Lung (tissue), 12 donors: Measurements from ENCODE around the gene THRSP. TPM values are rescaled to one million over a fixed set of nuclear protein-coding genes. Genes with fewer than 3 reads are reported as not detected.
A peak's percentile ranks its signal among the peaks of the same experiment; 100 is the strongest.
"Not testable (repeated sequence)": the region's sequence is repeated elsewhere in the genome, so short reads cannot be mapped to it uniquely, and the experiment has no call there.

Experiments used
- ATAC-seq: fragments of 200-7000 bp; cut with Tn5 transposase; one replicate; pipeline ENCODE4 v1.9.1; 2020; ENCODE audit warnings: moderate number of reproducible peaks; ENCODE audit not compliant: insufficient read depth, low FRiP score
- DNase-seq, 3 donors: peaks; one replicate each; pipeline ENCODE4 v3.0.0-alpha.2; 2013 to 2017
- H3K27ac ChIP-seq, 2 donors: one replicate each; pipeline ENCODE4 v1.5.1; 2013; ENCODE audit warnings: mild to moderate bottlenecking in 2 of 2, moderate library complexity in 2 of 2, control low read depth in 1 of 2, inconsistent platforms in 1 of 2, low read depth in 1 of 2, low read length in 1 of 2
- H3K27me3 ChIP-seq, 3 donors: one replicate each; pipeline ENCODE4 v1.5.1; 2013; ENCODE audit warnings: low read length in 2 of 3; ENCODE audit not compliant: control insufficient read depth in 3 of 3, insufficient read depth in 3 of 3
- H3K36me3 ChIP-seq, 4 donors: one replicate each; pipeline ENCODE4 v1.5.1; 2013; ENCODE audit warnings: low read length in 4 of 4, mild to moderate bottlenecking in 1 of 4, moderate library complexity in 1 of 4; ENCODE audit not compliant: control insufficient read depth in 4 of 4, insufficient read depth in 4 of 4
- H3K4me1 ChIP-seq, 5 donors: one replicate each; pipeline ENCODE4 v1.5.1; 2013; ENCODE audit warnings: low read length in 5 of 5, mild to moderate bottlenecking in 2 of 5, moderate library complexity in 1 of 5; ENCODE audit not compliant: control insufficient read depth in 5 of 5, insufficient read depth in 5 of 5
- H3K4me3 ChIP-seq: one replicate; pipeline ENCODE4 v1.5.1; 2013; ENCODE audit warnings: mild to moderate bottlenecking, control low read depth, moderate library complexity
- H3K9ac ChIP-seq, 2 donors: one replicate each; pipeline ENCODE4 v1.5.1; 2013; ENCODE audit warnings: low read length in 2 of 2, control low read depth in 1 of 2; ENCODE audit not compliant: insufficient read depth in 1 of 2
- H3K9me3 ChIP-seq, 4 donors: one replicate each; pipeline ENCODE4 v1.5.1; 2013; ENCODE audit warnings: low read length in 3 of 4, mild to moderate bottlenecking in 1 of 4, moderate library complexity in 1 of 4; ENCODE audit not compliant: control insufficient read depth in 4 of 4, insufficient read depth in 3 of 4
- CTCF ChIP-seq: IDR thresholded peaks from 2 replicates; pipeline ENCODE4 v1.5.1; 2012; ENCODE audit warnings: mild to moderate bottlenecking; ENCODE audit errors: control extremely low read depth, extremely low read depth
- WGBS, 2 donors: extraction: QIAGEN DNeasy Blood & Tissue Kit; methylation state at CpG; one replicate each; pipeline ENCODE4 v1.1.7; 2013; 5-methylcytosine and 5-hydroxymethylcytosine counted together
- polyA plus RNA-seq, 2 donors: library from polyadenylated mRNA; stranded (reverse); fragments of 200-250 nt; gene quantifications; one replicate each; pipeline ENCODE4 v1.2.1, GENCODE V29; 2013
- total RNA-seq, 2 donors: library from RNA; depleted of rRNA in 1 of 2; stranded (reverse); fragments of >200 nt in 1 of 2; gene quantifications; one replicate each; pipeline ENCODE4 v1.2.1, GENCODE V29; 2014 to 2021
- donor health status: control.
- donor health status: control.
- donor health status: Bipolar disorder and iron deficiency.
- donor health status: healthy.
- donor health status: DM: yes; HTN: yes; CAD: no.

THRSP gene
- total and polyA plus RNA-seq, 4 donors, result 0.03 to 0.12 TPM; not detected in 2

GRCh38 chr11:78039919-78040671 is 23.6 kb upstream of the THRSP start:
- peak overlapping the region; percentile 53 to 63 for H3K27ac ChIP-seq
- 21 to 22% methylated on average over 7 of the region's 7 CpGs for WGBS, 2 donors
- no peaks in the 10 kb centered on the region for H3K9me3 ChIP-seq
- peak overlapping the region in 1 of 2 donors; percentile 63 for H3K9ac ChIP-seq
- DNase-seq (peak; percentile 79 to 89 (median 85)), ATAC-seq (peak; percentile 45)
- H3K4me3 ChIP-seq, result no peak overlapping the region
- TF ChIP-seq CTCF, result no peak
- peaks cover 0 to 17% (median 5%) of the 10 kb centered on the region in 5 donors for H3K4me1 ChIP-seq
- H3K36me3 ChIP-seq, result no peaks in the 10 kb centered on the region
- H3K27me3 ChIP-seq, result no peaks in the 10 kb centered on the region

GRCh38 chr11:78040691-78041379 is 22.8 kb upstream of the THRSP start:
- H3K27ac ChIP-seq, result peak overlapping the region in 1 of 2 donors; percentile 9
- no peaks in the 10 kb centered on the region for H3K9me3 ChIP-seq
- no peaks in the 10 kb centered on the region for H3K27me3 ChIP-seq
- no peaks in the 10 kb centered on the region for H3K36me3 ChIP-seq
- ATAC-seq (no peak), DNase-seq (no peak)
- no peak overlapping the region for H3K4me3 ChIP-seq
- no peak for TF ChIP-seq CTCF
- 92 to 96% methylated on average over 15 of the region's 15 CpGs for WGBS, 2 donors
- H3K4me1 ChIP-seq, result peaks cover 0 to 24% (median 10%) of the 10 kb centered on the region in 5 donors
- no peak overlapping the region for H3K9ac ChIP-seq

DNA sequence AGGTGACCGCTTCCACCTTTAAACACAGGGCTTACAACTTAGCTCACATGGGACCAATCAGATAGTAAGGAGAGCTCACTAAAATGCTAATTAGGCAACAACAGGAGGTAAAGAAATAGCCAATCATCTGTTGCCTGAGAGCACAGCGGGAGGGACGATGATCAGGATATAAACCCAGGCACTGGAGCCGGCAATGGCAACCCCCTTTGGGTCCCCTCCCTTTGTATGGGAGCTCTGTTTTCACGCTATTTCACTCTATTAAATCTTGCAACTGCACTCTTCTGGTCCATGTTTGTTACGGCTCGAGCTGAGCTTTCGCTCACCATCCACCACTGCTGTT is 22.3 kb upstream of the THRSP start:
- ATAC-seq, H3K27ac ChIP-seq: not testable (repeated sequence)
- 98 to 99% methylated on average over 8 of the region's 8 CpGs for WGBS, 2 donors

GRCh38 chr11:78041843-78042440 is 21.7 kb upstream of the THRSP start:
- DNase-seq (no peak), ATAC-seq (no peak)
- H3K9me3 ChIP-seq, result no peaks in the 10 kb centered on the region
- no peaks in the 10 kb centered on the region for H3K36me3 ChIP-seq
- no peak overlapping the region for H3K9ac ChIP-seq
- TF ChIP-seq CTCF, result no peak
- H3K4me3 ChIP-seq, result no peak overlapping the region
- H3K27me3 ChIP-seq, result no peaks in the 10 kb centered on the region
- H3K27ac ChIP-seq, result no peak overlapping the region
- WGBS, 2 donors, result 96 to 97% methylated on average over 14 of the region's 14 CpGs
- peaks cover 0 to 30% (median 13%) of the 10 kb centered on the region in 5 donors for H3K4me1 ChIP-seq

More for the DNA sequence above, 22.3 kb upstream of the THRSP start:
- not testable (repeated sequence) for DNase-seq, H3K9me3 ChIP-seq, H3K27me3 ChIP-seq, H3K4me3 ChIP-seq, H3K36me3 ChIP-seq, H3K9ac ChIP-seq
- H3K4me1 ChIP-seq, result peaks cover 0 to 27% (median 11%) of the 10 kb centered on the region in 5 donors
